ENCODE data around the gene KCTD12.

- TF ChIP-seq, protein P1, sequence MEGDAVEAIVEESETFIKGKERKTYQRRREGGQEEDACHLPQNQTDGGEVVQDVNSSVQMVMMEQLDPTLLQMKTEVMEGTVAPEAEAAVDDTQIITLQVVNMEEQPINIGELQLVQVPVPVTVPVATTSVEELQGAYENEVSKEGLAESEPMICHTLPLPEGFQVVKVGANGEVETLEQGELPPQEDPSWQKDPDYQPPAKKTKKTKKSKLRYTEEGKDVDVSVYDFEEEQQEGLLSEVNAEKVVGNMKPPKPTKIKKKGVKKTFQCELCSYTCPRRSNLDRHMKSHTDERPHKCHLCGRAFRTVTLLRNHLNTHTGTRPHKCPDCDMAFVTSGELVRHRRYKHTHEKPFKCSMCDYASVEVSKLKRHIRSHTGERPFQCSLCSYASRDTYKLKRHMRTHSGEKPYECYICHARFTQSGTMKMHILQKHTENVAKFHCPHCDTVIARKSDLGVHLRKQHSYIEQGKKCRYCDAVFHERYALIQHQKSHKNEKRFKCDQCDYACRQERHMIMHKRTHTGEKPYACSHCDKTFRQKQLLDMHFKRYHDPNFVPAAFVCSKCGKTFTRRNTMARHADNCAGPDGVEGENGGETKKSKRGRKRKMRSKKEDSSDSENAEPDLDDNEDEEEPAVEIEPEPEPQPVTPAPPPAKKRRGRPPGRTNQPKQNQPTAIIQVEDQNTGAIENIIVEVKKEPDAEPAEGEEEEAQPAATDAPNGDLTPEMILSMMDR (IDR thresholded peaks at IDR 0.05; ENCODE audit: low read length), result no peak
- no peak for TF ChIP-seq EZH2 (optimal IDR thresholded peaks at IDR 0.05; ENCODE audit: low read depth, low read length)
Observed at GRCh38 chr13:76921516-76921915, 35.3 kb upstream of the KCTD12 start.
